ENCODE data around the gene NR3C2.
A peak's percentile ranks its signal among the peaks of the same experiment; 100 is the strongest.

The NR3C2 gene

DNA sequence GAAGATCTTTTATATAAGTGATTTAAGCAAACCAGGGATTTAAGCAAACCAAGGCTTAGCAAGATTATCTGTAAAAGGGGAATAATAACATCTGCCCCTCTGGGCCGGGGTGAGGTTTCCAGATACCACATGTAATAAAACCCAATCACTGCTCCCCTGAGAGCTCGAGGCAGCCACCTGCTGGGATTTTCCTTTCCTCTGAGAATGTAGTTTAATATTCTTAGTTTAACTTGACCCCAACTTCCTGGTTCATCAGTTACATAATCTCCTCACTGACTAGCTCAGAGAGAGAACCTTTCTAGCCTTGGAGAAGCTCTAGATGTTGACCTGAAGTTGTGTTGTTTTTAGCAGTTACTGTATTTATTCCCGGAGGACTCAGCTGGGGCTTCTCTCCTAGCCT, 387.9 kb downstream of the NR3C2 start:
- TF ChIP-seq POLR2A (IDR thresholded peaks at IDR 0.05; ENCODE audit: low read depth, low read length) (no peak), POLR2AphosphoS5 (IDR thresholded peaks at IDR 0.05; ENCODE audit: low read depth, low read length) (no peak), TAF1 (IDR thresholded peaks at IDR 0.05; ENCODE audit: low read depth, low read length) (no peak), PAX5 (IDR thresholded peaks at IDR 0.05; ENCODE audit: insufficient read depth, low read length, severe bottlenecking) (no peak), SPI1 (IDR thresholded peaks at IDR 0.05; ENCODE audit: low read depth, low read length) (no peak), POU2F2 (IDR thresholded peaks at IDR 0.05; ENCODE audit: low read depth, low read length) (no peak)
- no peak for DNase-seq (ENCODE audit: insufficient read length, low spot score)
- FAIRE-seq, result no peak

DNA sequence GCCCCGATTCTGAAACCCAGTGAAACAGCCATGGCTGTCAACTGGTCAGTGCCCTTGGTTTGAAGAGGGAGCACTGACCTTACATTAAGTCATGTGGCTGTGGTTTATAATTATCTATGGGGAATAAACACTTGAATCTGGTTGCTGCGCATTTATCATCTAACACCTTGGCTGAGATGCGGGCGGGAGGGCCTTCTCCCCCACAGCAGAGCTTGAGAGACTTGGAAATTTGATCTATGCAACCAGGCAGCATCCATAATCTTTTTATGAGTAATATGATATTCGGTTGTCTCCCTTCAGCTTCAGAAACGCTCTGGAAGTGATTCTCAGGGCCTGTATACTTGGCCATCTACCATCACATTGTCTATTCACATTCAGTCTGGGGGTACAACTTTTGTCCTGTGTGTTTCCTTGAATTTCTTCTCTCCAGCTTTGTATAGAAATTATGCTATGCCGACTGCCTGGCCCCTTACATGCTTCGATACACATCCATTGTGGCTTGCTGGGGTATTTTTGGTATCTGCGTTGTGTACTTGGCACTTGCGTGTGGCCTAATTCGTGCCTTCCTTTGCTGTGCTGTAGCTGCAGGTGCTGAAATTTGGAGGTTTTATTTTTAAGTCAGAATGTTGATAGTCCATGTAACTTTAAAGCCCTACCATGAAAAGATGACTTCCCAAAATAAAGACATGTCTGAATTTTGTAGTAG, 388.8 kb downstream of the NR3C2 start:
- DNase-seq (ENCODE audit: insufficient read length, low spot score) (no peak), FAIRE-seq (peak; percentile 5)
- TF ChIP-seq SPI1 (IDR thresholded peaks at IDR 0.05; ENCODE audit: low read depth, low read length) (no peak), PAX5 (IDR thresholded peaks at IDR 0.05; ENCODE audit: insufficient read depth, low read length, severe bottlenecking) (no peak), TAF1 (IDR thresholded peaks at IDR 0.05; ENCODE audit: low read depth, low read length) (no peak), POU2F2 (IDR thresholded peaks at IDR 0.05; ENCODE audit: low read depth, low read length) (no peak), POLR2A (IDR thresholded peaks at IDR 0.05; ENCODE audit: low read depth, low read length) (no peak), POLR2AphosphoS5 (IDR thresholded peaks at IDR 0.05; ENCODE audit: low read depth, low read length) (no peak)

DNA sequence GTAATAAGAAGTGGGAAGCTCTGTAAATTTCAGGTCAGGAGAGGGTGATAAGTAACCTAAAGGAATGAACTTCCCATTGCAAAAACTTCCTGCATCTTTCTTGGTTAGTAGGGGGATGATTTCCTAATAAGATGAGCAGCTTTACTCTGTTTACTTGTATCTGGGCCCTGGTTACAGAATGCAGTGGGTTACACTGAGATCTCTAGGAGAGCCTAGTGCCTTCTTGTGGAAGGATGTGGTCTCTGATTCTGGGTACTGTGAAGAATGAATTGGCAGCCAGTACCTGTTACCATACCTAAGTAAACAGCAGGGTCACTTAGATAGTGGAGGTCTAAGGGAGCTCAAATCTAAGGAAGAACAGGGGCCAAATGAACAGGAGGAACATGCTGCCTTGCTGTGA, 389.8 kb downstream of the NR3C2 start:
- no peak for DNase-seq (ENCODE audit: insufficient read length, low spot score)
- no peak for TF ChIP-seq PAX5 (IDR thresholded peaks at IDR 0.05; ENCODE audit: insufficient read depth, low read length, severe bottlenecking)
- no peak for TF ChIP-seq POLR2AphosphoS5 (IDR thresholded peaks at IDR 0.05; ENCODE audit: low read depth, low read length)
- TF ChIP-seq POLR2A (IDR thresholded peaks at IDR 0.05; ENCODE audit: low read depth, low read length), result no peak
- no peak for TF ChIP-seq POU2F2 (IDR thresholded peaks at IDR 0.05; ENCODE audit: low read depth, low read length)
- TF ChIP-seq SPI1 (IDR thresholded peaks at IDR 0.05; ENCODE audit: low read depth, low read length), result no peak
- TF ChIP-seq TAF1 (IDR thresholded peaks at IDR 0.05; ENCODE audit: low read depth, low read length), result no peak
- FAIRE-seq, result no peak

DNA sequence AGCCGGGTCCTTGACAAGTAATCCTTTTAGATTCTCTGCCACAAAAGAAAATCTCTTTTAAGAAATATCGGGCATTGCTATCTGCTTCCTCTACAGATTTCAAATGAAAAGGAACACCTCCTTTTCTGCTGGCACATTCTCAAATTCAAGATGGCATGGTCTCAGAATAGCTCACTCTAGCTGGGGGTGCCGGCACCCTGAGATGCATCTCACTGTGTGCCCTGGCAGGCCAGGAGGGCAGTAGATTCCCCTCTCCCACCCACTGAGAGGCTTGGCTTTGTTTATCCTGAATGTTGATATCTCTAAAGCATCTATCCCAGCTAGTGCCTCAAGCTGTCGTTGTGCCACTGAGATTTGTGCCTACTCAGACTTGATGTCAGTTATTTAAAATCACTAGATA, 390.8 kb downstream of the NR3C2 start:
- TF ChIP-seq PAX5 (IDR thresholded peaks at IDR 0.05; ENCODE audit: insufficient read depth, low read length, severe bottlenecking), result no peak
- TF ChIP-seq POU2F2 (IDR thresholded peaks at IDR 0.05; ENCODE audit: low read depth, low read length), result no peak
- TF ChIP-seq SPI1 (IDR thresholded peaks at IDR 0.05; ENCODE audit: low read depth, low read length), result no peak
- no peak for TF ChIP-seq POLR2AphosphoS5 (IDR thresholded peaks at IDR 0.05; ENCODE audit: low read depth, low read length)
- no peak for TF ChIP-seq TAF1 (IDR thresholded peaks at IDR 0.05; ENCODE audit: low read depth, low read length)
- no peak for TF ChIP-seq POLR2A (IDR thresholded peaks at IDR 0.05; ENCODE audit: low read depth, low read length)
- FAIRE-seq, result no peak
- DNase-seq (ENCODE audit: insufficient read length, low spot score), result no peak

DNA sequence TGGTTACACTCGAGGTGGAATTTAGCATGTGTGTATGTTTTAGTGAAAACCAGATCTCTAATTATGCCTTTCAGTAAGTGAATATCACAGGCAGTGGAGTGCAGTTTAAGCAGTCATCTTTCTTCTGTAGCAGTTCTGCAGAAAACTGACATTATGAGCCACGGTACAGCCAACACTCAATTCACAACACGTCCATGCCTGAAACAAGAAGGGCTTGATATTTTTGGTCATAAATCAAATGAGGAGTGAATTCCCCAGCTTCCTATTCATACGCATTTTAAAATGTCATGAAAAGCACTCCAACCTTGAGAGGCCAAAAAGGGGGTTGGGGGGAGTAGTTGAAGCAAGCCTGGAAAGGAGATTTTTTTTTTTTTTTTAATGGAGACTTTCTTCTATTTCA, 393.6 kb downstream of the NR3C2 start:
- FAIRE-seq, result no peak
- DNase-seq (ENCODE audit: insufficient read length, low spot score), result no peak

DNA sequence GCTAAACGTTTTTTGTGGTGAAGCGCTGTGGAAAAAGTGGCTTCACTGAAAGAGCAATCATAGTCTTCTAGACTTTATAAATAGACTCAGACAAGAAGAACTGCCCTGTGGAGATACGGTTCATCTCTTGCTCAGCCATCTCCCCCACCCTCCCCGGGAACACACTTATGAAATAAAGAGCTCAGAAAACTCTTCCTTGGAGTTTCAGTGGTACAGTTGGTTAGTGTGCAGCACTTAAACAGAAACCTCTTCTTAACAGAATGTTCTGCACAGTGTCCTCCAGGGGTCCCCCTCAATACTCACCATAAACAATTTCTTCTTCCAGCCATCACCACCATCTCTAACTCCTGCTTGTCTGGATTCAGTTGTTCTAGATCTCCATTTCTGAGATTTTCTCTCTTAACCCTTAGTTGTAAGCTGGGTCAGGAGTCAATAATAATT, 397.3 kb downstream of the NR3C2 start:
- DNase-seq (ENCODE audit: insufficient read length, low spot score) (peak; percentile 43), FAIRE-seq (peak; percentile 56)
- TF ChIP-seq POU2F2 (IDR thresholded peaks at IDR 0.05; ENCODE audit: low read depth, low read length) (no peak), PAX5 (IDR thresholded peaks at IDR 0.05; ENCODE audit: insufficient read depth, low read length, severe bottlenecking) (peak; percentile 14)

More for the DNA sequence above, 393.6 kb downstream of the NR3C2 start:
- TF ChIP-seq PAX5 (IDR thresholded peaks at IDR 0.05; ENCODE audit: insufficient read depth, low read length, severe bottlenecking) (no peak), SPI1 (IDR thresholded peaks at IDR 0.05; ENCODE audit: low read depth, low read length) (no peak), TAF1 (IDR thresholded peaks at IDR 0.05; ENCODE audit: low read depth, low read length) (no peak), POLR2A (IDR thresholded peaks at IDR 0.05; ENCODE audit: low read depth, low read length) (no peak), POU2F2 (IDR thresholded peaks at IDR 0.05; ENCODE audit: low read depth, low read length) (no peak), POLR2AphosphoS5 (IDR thresholded peaks at IDR 0.05; ENCODE audit: low read depth, low read length) (no peak)

DNA sequence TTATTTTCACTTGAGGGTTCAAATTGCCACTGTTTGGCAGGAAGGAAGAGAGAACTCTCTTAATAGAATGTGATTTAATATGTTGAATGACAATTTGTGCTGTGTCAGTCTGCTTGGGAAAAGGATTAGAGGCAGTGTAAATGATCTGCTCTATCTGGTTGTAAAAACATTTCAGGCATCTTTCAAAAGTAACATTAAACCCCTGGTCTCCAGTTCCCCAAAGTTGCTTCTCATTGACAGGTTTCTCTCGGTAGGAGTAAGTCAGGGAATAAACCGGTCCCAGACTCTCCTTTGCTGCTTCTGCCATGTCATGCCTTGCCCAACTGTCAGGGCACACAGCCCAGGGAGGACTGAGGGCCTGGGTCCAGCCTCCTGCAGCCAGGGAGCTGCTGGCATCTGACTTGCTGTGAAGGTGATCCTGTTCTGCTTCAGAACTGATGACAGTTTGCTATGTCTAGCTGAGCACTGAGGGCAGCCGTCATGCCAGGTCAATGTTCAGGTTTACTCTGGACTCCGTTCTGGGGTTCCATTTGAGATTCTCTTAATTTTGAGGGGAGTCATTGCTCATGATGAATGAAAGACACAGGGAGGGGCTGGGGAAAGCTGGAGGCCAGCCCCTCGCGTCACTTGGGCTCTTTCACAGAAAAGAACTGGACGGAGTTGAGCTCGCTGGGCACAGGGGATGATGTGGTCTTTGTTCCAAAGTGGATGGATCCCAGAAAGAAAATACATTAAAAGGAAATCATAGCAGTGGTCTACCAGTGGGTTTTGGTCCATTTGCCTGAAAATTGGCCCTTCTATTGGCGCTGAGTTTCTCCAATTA, 397.9 kb downstream of the NR3C2 start:
- FAIRE-seq, result peak; percentile 63
- TF ChIP-seq POLR2A (IDR thresholded peaks at IDR 0.05; ENCODE audit: low read depth, low read length) (no peak), POLR2AphosphoS5 (IDR thresholded peaks at IDR 0.05; ENCODE audit: low read depth, low read length) (no peak), SPI1 (IDR thresholded peaks at IDR 0.05; ENCODE audit: low read depth, low read length) (no peak), TAF1 (IDR thresholded peaks at IDR 0.05; ENCODE audit: low read depth, low read length) (no peak), PAX5 (IDR thresholded peaks at IDR 0.05; ENCODE audit: insufficient read depth, low read length, severe bottlenecking) (no peak), POU2F2 (IDR thresholded peaks at IDR 0.05; ENCODE audit: low read depth, low read length) (no peak)
- no peak for DNase-seq (ENCODE audit: insufficient read length, low spot score)

DNA sequence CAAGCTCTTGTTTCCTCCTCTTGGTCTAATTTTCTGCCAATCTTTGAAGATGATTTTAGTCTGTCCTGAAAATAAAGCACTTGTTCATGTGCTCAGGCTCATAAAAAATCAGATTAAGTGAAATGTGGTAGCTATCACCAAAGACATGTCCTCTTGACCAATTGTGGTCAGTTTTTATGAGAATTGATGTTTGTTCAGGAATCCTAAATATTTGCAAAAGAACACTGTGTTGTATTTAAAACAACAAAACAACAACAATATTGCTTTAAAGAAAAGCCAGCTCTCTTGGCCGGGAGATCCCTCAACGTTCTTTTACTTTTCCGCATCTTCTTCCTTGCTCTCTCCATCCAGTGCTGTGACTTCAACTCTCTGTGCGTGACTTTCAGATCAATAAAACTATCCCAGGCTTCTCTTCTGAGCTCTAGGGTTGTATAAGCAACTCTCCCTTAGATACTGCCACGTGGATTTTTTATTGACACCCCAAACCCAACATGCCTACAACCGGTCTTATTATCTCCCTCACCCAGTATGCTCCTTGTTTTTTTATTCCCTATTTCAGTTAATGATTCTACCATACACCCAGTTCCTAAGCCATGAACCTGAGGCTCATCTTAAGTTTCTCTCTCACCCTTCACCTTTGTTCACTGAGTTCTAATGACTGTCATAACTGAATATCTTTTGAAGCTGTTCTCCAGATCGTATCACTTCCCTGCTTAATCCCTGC, 400.4 kb downstream of the NR3C2 start:
- no peak for FAIRE-seq

DNA sequence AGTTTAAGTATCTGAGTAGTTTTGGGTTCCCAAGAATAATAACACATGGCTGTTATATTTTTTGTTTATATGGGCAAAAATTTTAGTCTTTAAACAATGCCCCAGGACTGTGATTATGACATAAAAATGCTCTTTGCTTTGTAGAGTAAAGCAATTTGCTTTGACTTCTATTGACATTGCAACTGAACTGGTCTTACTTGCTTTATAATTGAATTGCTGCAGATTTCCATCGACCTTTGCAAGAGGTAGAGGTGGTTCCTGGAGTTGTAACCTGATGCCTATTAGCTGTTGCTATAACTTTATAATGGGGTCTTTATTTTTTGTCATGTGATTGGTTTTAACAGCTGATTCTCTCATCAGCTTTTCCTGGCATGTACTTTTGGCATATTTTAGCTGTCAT, 407.4 kb downstream of the NR3C2 start:
- DNase-seq (ENCODE audit: insufficient read length, low spot score) (no peak), FAIRE-seq (no peak)
- TF ChIP-seq TAF1 (IDR thresholded peaks at IDR 0.05; ENCODE audit: low read depth, low read length) (no peak), POLR2A (IDR thresholded peaks at IDR 0.05; ENCODE audit: low read depth, low read length) (no peak), POU2F2 (IDR thresholded peaks at IDR 0.05; ENCODE audit: low read depth, low read length) (no peak), SPI1 (IDR thresholded peaks at IDR 0.05; ENCODE audit: low read depth, low read length) (no peak), POLR2AphosphoS5 (IDR thresholded peaks at IDR 0.05; ENCODE audit: low read depth, low read length) (no peak), PAX5 (IDR thresholded peaks at IDR 0.05; ENCODE audit: insufficient read depth, low read length, severe bottlenecking) (no peak)

More for the DNA sequence above, 400.4 kb downstream of the NR3C2 start:
- DNase-seq (ENCODE audit: insufficient read length, low spot score), result no peak
- no peak for TF ChIP-seq PAX5 (IDR thresholded peaks at IDR 0.05; ENCODE audit: insufficient read depth, low read length, severe bottlenecking)
- TF ChIP-seq POLR2AphosphoS5 (IDR thresholded peaks at IDR 0.05; ENCODE audit: low read depth, low read length), result no peak
- TF ChIP-seq POLR2A (IDR thresholded peaks at IDR 0.05; ENCODE audit: low read depth, low read length), result no peak
- no peak for TF ChIP-seq TAF1 (IDR thresholded peaks at IDR 0.05; ENCODE audit: low read depth, low read length)
- no peak for TF ChIP-seq SPI1 (IDR thresholded peaks at IDR 0.05; ENCODE audit: low read depth, low read length)
- no peak for TF ChIP-seq POU2F2 (IDR thresholded peaks at IDR 0.05; ENCODE audit: low read depth, low read length)
